Lower lobe of right lung (tissue), 2 donors: Measurements from ENCODE around the gene RNF126. TPM values are rescaled to one million over a fixed set of nuclear protein-coding genes. Genes with fewer than 3 reads are reported as not detected.

Experiments
- ATAC-seq, 2 donors: fragments of 200-7000 bp; cut with Tn5 transposase; one replicate each; pipeline ENCODE4 v1.9.1; 2020 to 2022; ENCODE audit warnings: mild to moderate bottlenecking in 2 of 2, moderate library complexity in 2 of 2
- DNase-seq: peaks from one replicate; pipeline ENCODE4 v3.0.0-alpha.2; 2020
- H3K27ac ChIP-seq: fragments of 200-600 bp; one replicate; pipeline ENCODE4 v1.8.0; 2022
- H3K27me3 ChIP-seq: fragments of 200-600 bp; one replicate; pipeline ENCODE4 v1.8.0; 2022; ENCODE audit warnings: low read depth
- H3K36me3 ChIP-seq: fragments of 200-600 bp; one replicate; pipeline ENCODE4 v1.8.0; 2022; ENCODE audit warnings: mild to moderate bottlenecking
- H3K4me1 ChIP-seq: fragments of 200-600 bp; one replicate; pipeline ENCODE4 v1.8.0; 2022
- H3K4me3 ChIP-seq: fragments of 200-600 bp; one replicate; pipeline ENCODE4 v1.8.0; 2022; ENCODE audit warnings: mild to moderate bottlenecking
- H3K9me3 ChIP-seq: fragments of 200-600 bp; one replicate; pipeline ENCODE4 v1.8.0; 2022
- intact Hi-C: fragments of 100-400 bp; cut with DNase I; formaldehyde crosslinking; loops from one replicate; pipeline ENCODE4 v1.11.0; 2022
- total RNA-seq: library from RNA; stranded (reverse); fragmentation: NEBNext Ultra II Directional; extraction: Animal tissue kit (Norgen Biotek cat#: 25700); gene quantifications from one replicate; pipeline ENCODE4 v1.2.1, GENCODE V29; 2021
- TF ChIP-seq, protein P1 (sequence below): fragments of 200-600 bp; IDR thresholded peaks from one replicate; pipeline ENCODE4 v1.8.0; 2022; ENCODE audit warnings: antibody characterized with exemption, mild to moderate bottlenecking
- donor health status: DM: no; HTN: yes; CAD: no; lungs with severe emphysema.

The RNF126 gene
- total RNA-seq, 1 donor from 2014 or later: 27.0 TPM

DNA sequence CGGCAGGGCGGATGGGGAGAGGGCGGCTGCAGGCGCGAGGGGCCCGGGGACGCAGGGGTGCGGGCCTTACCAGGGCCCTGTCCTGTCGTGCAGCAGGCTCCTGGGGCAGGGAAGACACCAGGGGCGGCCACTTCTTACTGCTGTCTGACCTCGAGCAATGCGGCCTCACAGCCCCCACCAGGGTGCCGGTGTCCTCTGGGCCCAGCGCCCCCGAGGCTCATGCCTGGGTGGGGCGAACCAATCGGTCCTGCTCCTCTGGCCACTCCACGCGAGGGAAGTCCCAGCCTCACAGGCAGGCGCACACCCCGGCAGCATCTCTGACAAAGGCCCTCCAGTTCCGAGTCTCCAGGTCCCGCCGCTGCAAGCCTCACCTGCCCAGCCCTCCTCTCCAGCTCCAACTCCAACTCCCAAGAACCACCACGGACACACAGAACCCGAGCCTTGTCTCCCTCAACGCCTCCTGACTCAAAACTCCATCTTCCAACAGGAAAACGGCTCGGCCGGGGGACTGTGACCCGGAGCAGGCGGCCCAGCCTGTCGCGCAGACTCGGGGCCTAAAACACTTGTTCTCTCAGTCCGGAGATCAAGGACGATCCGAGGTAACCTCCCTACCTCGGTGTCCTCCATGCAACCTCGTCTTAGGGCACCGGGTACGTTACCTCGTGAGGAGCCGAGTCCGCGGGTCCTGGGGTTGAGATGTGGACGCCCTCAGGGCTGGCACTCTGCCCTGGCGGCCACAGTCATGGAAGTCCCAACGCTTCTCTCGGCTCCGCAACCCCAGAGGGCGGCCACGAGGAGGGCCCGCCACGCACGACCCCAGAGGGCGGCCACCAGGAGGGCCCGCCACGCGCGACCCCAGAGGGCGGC lies 16.9 kb downstream of the RNF126 start:
- Histone ChIP-seq H3K4me1 (no peaks in the 10 kb centered on the region), H3K36me3 (peaks cover 63% of the 10 kb centered on the region), H3K4me3 (no peak overlapping the region), H3K27ac (no peak overlapping the region), H3K9me3 (no peaks in the 10 kb centered on the region), H3K27me3 (no peaks in the 10 kb centered on the region)
- ATAC-seq: no peak
- TF ChIP-seq, protein P1, sequence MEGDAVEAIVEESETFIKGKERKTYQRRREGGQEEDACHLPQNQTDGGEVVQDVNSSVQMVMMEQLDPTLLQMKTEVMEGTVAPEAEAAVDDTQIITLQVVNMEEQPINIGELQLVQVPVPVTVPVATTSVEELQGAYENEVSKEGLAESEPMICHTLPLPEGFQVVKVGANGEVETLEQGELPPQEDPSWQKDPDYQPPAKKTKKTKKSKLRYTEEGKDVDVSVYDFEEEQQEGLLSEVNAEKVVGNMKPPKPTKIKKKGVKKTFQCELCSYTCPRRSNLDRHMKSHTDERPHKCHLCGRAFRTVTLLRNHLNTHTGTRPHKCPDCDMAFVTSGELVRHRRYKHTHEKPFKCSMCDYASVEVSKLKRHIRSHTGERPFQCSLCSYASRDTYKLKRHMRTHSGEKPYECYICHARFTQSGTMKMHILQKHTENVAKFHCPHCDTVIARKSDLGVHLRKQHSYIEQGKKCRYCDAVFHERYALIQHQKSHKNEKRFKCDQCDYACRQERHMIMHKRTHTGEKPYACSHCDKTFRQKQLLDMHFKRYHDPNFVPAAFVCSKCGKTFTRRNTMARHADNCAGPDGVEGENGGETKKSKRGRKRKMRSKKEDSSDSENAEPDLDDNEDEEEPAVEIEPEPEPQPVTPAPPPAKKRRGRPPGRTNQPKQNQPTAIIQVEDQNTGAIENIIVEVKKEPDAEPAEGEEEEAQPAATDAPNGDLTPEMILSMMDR: no peak
- no peak for DNase-seq
- intact Hi-C loops: no loop called here

DNA sequence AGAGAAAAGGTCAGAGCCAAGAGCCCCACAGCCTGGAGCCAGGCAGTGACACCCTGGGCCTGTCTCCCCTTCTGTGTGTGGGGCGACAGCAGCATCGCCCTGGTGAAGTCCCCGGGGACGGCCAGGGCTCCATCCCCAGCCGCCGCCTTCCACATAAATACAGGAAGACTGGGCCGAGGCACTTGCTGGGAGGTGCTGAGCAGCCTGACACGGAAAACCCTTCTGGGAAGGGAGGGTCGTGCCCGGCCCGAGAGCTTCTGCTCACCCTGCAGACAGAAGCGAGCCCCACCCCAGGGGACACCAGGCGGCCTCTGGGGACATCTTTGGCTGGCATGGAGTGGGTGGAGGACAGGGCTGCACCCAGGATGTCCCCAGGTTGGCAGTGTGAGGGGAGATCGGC lies 18.2 kb downstream of the RNF126 start:
- no peak for DNase-seq
- TF ChIP-seq, protein P1: no peak
- no peak overlapping the region for H3K4me3 ChIP-seq
- H3K9me3 ChIP-seq: no peaks in the 10 kb centered on the region
- H3K4me1 ChIP-seq: peaks cover 5% of the 10 kb centered on the region
- H3K36me3 ChIP-seq: peaks cover 49% of the 10 kb centered on the region
- H3K27me3 ChIP-seq: no peaks in the 10 kb centered on the region
- no peak for ATAC-seq
- intact Hi-C loops: no loop called here
- H3K27ac ChIP-seq: no peak overlapping the region

DNA sequence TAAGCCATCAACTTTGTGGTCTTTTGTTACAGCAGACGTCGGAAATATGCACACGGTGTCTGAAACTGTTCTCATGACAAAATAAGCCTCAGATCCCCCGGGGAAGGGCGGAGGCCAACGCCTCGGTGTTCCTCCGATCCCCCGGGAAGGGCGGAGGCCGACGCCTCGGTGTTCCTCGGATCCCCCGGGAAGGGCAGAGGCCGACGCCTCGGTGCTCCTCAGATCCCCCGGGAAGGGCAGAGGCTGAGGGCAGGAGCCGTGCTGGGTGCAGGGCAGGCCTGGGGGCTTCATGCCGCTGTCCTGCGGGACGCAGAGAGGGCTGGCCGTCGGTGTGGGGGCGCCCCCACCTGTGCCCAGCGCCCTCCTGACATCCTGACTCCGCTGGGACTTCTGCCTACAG lies 18.7 kb downstream of the RNF126 start:
- Histone ChIP-seq H3K4me1 (peaks cover 5% of the 10 kb centered on the region), H3K36me3 (peaks cover 45% of the 10 kb centered on the region), H3K27me3 (no peaks in the 10 kb centered on the region), H3K27ac (no peak overlapping the region), H3K4me3 (no peak overlapping the region), H3K9me3 (no peaks in the 10 kb centered on the region)
- DNase-seq (no peak), ATAC-seq (no peak)
- intact Hi-C loops: no loop called here
- TF ChIP-seq, protein P1: no peak

DNA sequence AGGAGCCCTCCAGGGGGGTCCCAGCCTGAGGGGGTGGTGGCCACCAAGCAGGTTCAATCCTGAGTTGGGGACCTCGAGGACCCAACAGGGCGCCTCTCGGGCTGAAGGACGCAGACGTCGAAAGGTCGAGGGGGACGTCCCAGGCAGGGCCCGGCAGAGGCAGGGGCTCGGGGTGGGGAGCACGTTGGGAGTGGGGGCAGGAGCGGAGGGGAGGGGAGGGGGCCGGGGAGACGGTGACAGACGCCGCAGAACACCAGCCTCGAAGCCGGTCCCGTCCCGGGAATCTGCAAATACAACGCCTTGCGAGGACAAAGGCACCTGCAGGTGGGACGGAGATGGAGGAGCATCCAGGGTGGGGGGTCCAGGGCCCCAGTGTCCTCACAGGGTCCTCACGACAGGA lies 19.3 kb downstream of the RNF126 start:
- intact Hi-C loops: no loop called here
- H3K27me3 ChIP-seq: no peaks in the 10 kb centered on the region
- H3K4me1 ChIP-seq: peaks cover 11% of the 10 kb centered on the region
- H3K9me3 ChIP-seq: no peaks in the 10 kb centered on the region
- TF ChIP-seq, protein P1: no peak
- no peak for DNase-seq
- H3K36me3 ChIP-seq: peaks cover 39% of the 10 kb centered on the region
- no peak overlapping the region for H3K4me3 ChIP-seq
- H3K27ac ChIP-seq: no peak overlapping the region
- no peak for ATAC-seq

DNA sequence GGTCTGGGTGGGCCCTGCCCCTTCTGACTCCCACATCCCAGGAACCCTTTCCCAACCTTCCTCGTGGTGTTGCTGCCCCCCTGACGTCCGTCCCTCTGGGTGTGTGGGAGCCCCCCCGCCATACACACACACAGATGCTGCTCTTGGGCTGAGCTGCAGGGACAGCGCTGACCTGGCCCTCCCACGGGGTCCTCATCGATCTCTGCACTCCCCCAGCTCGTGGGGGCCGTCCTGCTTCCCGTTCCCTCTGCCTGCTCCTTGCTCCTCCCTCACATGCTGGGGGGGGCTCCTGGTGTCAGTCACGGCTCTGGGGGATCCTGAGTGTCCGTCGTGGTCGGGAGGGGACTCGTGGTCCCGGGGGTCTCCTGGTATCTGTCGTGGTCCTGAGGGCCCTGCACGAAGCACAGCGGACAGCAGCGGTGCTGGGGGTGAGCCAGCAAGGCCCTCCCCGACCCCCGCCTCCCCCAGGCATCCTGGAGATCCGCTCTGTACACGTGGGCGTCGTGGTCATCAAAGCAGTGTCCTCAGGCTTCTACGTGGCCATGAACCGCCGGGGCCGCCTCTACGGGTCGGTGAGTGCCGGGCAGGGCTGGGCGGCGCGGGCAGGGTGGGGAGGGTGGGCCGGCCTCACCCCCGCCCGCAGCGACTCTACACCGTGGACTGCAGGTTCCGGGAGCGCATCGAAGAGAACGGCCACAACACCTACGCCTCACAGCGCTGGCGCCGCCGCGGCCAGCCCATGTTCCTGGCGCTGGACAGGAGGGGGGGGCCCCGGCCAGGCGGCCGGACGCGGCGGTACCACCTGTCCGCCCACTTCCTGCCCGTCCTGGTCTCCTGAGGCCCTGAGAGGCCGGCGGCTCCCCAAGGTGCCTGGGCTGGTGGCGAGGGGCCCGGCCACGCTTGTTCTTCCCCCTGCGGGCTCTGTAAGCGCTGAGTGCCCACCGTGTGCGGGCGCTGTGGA lies 20.0 kb downstream of the RNF126 start:
- DNase-seq: no peak
- TF ChIP-seq, protein P1: no peak
- H3K4me3 ChIP-seq: no peak overlapping the region
- no peaks in the 10 kb centered on the region for H3K9me3 ChIP-seq
- no peak overlapping the region for H3K27ac ChIP-seq
- H3K36me3 ChIP-seq: peaks cover 32% of the 10 kb centered on the region
- intact Hi-C loops: no loop called here
- ATAC-seq: no peak
- no peaks in the 10 kb centered on the region for H3K27me3 ChIP-seq
- peaks cover 13% of the 10 kb centered on the region for H3K4me1 ChIP-seq
